Thyroid gland (tissue), 4 donors: ENCODE results near the gene ALS2. TPM values are rescaled to one million over a fixed set of nuclear protein-coding genes. Genes with fewer than 3 reads are reported as not detected.
A peak's percentile ranks its signal among the peaks of the same experiment; 100 is the strongest.

ENCODE experiments used
- DNase-seq, 2 donors: peaks; one replicate each; pipeline ENCODE4 v3.0.0-alpha.2; 2019
- H3K27ac ChIP-seq, 3 donors: fragments of 200-600 bp; sonication (generic); 1 replicate in 2 of 3; 2 replicates in 1 of 3; pipeline ENCODE4 v1.5.1; 2016 to 2019; ENCODE audit warnings: mild to moderate bottlenecking in 1 of 3, moderate library complexity in 1 of 3
- H3K27me3 ChIP-seq: fragments of 200-600 bp; sonication (generic); one replicate; pipeline ENCODE4 v1.5.1; 2019
- H3K36me3 ChIP-seq, 2 donors: fragments of 200-600 bp; sonication (generic); one replicate each; pipeline ENCODE4 v1.5.1; 2016 to 2019
- H3K4me1 ChIP-seq, 2 donors: fragments of 200-600 bp; sonication (generic); one replicate each; pipeline ENCODE4 v1.5.1; 2017 to 2019
- H3K4me3 ChIP-seq, 3 donors: fragments of 200-600 bp; sonication (generic); replicated peaks in 1 of 3; 1 replicate in 2 of 3; 2 replicates in 1 of 3; pipeline ENCODE4 v1.5.1; 2016; ENCODE audit warnings: mild to moderate bottlenecking in 1 of 3
- H3K9me3 ChIP-seq: fragments of 200-600 bp; sonication (generic); one replicate; pipeline ENCODE4 v1.5.1; 2017
- CTCF ChIP-seq, 6 experiments: fragments of 200-600 bp in 3 of 6; fragments of 450-650 bp in 3 of 6; sonication (generic) in 3 of 6; IDR thresholded peaks; one replicate each; pipeline ENCODE4 v1.5.1; 2016 to 2019; ENCODE audit warnings: antibody characterized with exemption in 6 of 6, mild to moderate bottlenecking in 2 of 6, inconsistent platforms in 1 of 6, moderate library complexity in 1 of 6
- POLR2A ChIP-seq, 2 donors: fragments of 450-650 bp; IDR thresholded peaks; one replicate each; pipeline ENCODE4 v1.6.1; 2017; ENCODE audit warnings: antibody characterized with exemption in 2 of 2, mild to moderate bottlenecking in 2 of 2, moderate library complexity in 1 of 2
- WGBS, 2 donors: methylation state at CpG; one replicate each; pipeline ENCODE4 v1.1.5; 2017; 5-methylcytosine and 5-hydroxymethylcytosine counted together
- intact Hi-C: fragments of 100-400 bp; cut with DNase I; formaldehyde crosslinking; loops from one replicate; pipeline ENCODE4 v1.15.1; 2023
- total RNA-seq, 4 donors: library from RNA; depleted of rRNA; stranded (reverse); fragments of >200 nt; gene quantifications; one replicate each; pipeline ENCODE4 v1.2.3, GENCODE V29; 2016

Gene ALS2
- total RNA-seq, 4 donors from 2014 or later = 20.9 to 37.6 (median 29.9) TPM

- 83 to 92% methylated on average over 4 of the region's 4 CpGs for WGBS, 2 donors
- Histone ChIP-seq H3K36me3 (no peaks in the 10 kb centered on the region), H3K27ac (no peak overlapping the region), H3K4me1 (peaks cover 0 to 8% of the 10 kb centered on the region in 2 donors), H3K9me3 (no peaks in the 10 kb centered on the region), H3K27me3 (no peaks in the 10 kb centered on the region), H3K4me3 (no peak overlapping the region)
- TF ChIP-seq POLR2A (IDR thresholded peaks at IDR 0.05) (no peak), CTCF (IDR thresholded peaks at IDR 0.05) (no peak)
- intact Hi-C loops = no loop called here
- DNase-seq = no peak
Measured at GRCh38 chr2:201785135-201785534, 4.4 kb upstream of the ALS2 start.

- peaks cover 5 to 14% of the 10 kb centered on the region in 2 donors for H3K4me1 ChIP-seq
- 23 to 26% methylated on average over 1 of the region's 1 CpG for WGBS, 2 donors
- intact Hi-C loops = loop anchor here (5.0 kb wide), 1 partner anchor 248 kb away; the partner anchor contains the start of gene FZD7
- no peak for DNase-seq
- H3K4me3 ChIP-seq = no peak overlapping the region
- H3K36me3 ChIP-seq = no peaks in the 10 kb centered on the region
- no peaks in the 10 kb centered on the region for H3K27me3 ChIP-seq
- H3K27ac ChIP-seq = no peak overlapping the region
- no peaks in the 10 kb centered on the region for H3K9me3 ChIP-seq
- TF ChIP-seq POLR2A (IDR thresholded peaks at IDR 0.05) (no peak), CTCF (IDR thresholded peaks at IDR 0.05) (no peak)
Measured at GRCh38 chr2:201784563-201784962, 3.8 kb upstream of the ALS2 start.

DNA sequence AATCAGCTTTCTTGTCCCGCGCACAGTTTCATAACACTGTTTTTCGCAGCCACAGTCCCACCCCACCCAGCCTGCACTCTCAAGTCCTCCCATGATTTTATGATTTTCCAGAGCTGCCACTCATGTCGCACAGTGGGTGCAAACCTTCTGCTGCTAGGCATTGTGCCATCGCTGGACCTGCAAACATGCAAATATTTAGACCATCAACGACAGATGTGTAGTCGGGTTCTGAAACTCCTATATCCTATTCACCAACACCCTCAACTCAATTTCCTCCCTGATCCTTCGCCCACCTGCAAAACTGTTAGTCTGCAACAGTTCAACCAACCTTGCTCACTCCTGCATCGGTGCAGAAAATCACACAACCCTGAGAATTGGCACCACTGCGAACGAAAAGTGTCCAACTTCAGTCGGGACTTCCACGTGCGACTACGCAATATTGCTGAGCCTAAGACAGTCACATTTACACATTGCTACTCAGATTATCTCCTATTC, 871 bp upstream of the ALS2 start:
- Histone ChIP-seq H3K9me3 (no peaks in the 10 kb centered on the region), H3K27ac (peak overlapping the region in 2 of 3 donors; percentile 78 to 81), H3K27me3 (no peaks in the 10 kb centered on the region), H3K4me3 (peak overlapping the region; percentile 2 to 75 (median 70)), H3K4me1 (peaks cover 6 to 17% of the 10 kb centered on the region in 2 donors), H3K36me3 (no peaks in the 10 kb centered on the region)
- TF ChIP-seq POLR2A (IDR thresholded peaks at IDR 0.05) (no peak), CTCF (IDR thresholded peaks at IDR 0.05) (no peak)
- DNase-seq = peak; percentile 14 to 26
- intact Hi-C loops = loop anchor here (5.0 kb wide), 1 partner anchor 251 kb away; the partner anchor contains the start of gene FZD7
- 1 to 3% methylated on average over 15 of the region's 15 CpGs for WGBS, 2 donors

GRCh38 chr2:201779901-201780673, 646 bp downstream of the ALS2 start:
- TF ChIP-seq POLR2A (IDR thresholded peaks at IDR 0.05) (no peak), CTCF (IDR thresholded peaks at IDR 0.05) (no peak)
- H3K27ac ChIP-seq = peak overlapping the region; percentile 78 to 83 (median 81)

GRCh38 chr2:201777869-201778268, 2.9 kb downstream of the ALS2 start:
- Histone ChIP-seq H3K4me3 (no peak overlapping the region), H3K27ac (no peak overlapping the region), H3K9me3 (no peaks in the 10 kb centered on the region), H3K36me3 (no peaks in the 10 kb centered on the region), H3K4me1 (peaks cover 6 to 17% of the 10 kb centered on the region in 2 donors), H3K27me3 (no peaks in the 10 kb centered on the region)
- intact Hi-C loops = no loop called here
- DNase-seq = no peak
- no peak for TF ChIP-seq CTCF (IDR thresholded peaks at IDR 0.05)
- TF ChIP-seq POLR2A (IDR thresholded peaks at IDR 0.05) = no peak

More at GRCh38 chr2:201779901-201780673, 646 bp downstream of the ALS2 start:
- H3K9me3 ChIP-seq = no peaks in the 10 kb centered on the region
- H3K4me3 ChIP-seq = peak overlapping the region; percentile 37 to 75 (median 70)
- no peaks in the 10 kb centered on the region for H3K36me3 ChIP-seq
- peak; percentile 41 to 53 for DNase-seq
- H3K27me3 ChIP-seq = no peaks in the 10 kb centered on the region
- WGBS, 2 donors = 3 to 8% methylated on average over 17 to 22 of the region's 22 CpGs
- intact Hi-C loops = loop anchor here (5.0 kb wide), 1 partner anchor 252 kb away; the partner anchor contains the start of gene FZD7
- H3K4me1 ChIP-seq = peaks cover 6 to 17% of the 10 kb centered on the region in 2 donors
